IPS-NIHi7 (cell line): ENCODE results near the gene ZNF681.
"Not testable (repeated sequence)": the region's sequence is repeated elsewhere in the genome, so short reads cannot be mapped to it uniquely, and the experiment has no call there.

Source experiments
- DNase-seq: peaks from one replicate; pipeline ENCODE4 v3.0.0; 2012; ENCODE audit warnings: mixed read lengths; ENCODE audit errors: extremely low spot score

The ZNF681 gene

DNA sequence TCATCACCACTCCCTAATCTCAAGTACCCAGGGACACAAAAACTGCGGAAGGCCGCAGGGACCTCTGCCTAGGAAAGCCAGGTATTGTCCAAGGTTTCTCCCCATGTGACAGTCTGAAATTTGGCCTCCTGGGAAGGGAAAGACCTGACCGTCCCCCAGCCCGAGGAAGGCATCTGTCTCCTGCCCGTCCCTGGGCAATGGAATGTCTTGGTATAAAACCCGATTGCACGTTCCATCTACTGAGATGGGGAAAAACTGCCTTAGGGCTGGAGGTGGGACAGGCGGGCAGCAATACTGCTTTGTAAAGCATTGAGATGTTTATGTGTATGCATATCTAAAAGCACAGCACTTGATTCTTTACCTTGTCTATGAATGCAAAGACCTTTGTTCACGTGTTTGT, 65.8 kb downstream of the ZNF681 start:
- DNase-seq = not testable (repeated sequence)
